Gastroesophageal sphincter (tissue), 3 donors: ENCODE data around the gene BAZ2B.

Source experiments
- EP300 ChIP-seq: sonication (generic); formaldehyde crosslinking; IDR thresholded peaks from one replicate; pipeline ENCODE4 v1.6.1; 2017; ENCODE audit warnings: antibody characterized with exemption, mild to moderate bottlenecking
- POLR2A ChIP-seq, 2 donors: fragments of 450-650 bp; IDR thresholded peaks; one replicate each; pipeline ENCODE4 v1.6.1; 2017; ENCODE audit warnings: antibody characterized with exemption in 2 of 2, mild to moderate bottlenecking in 2 of 2, moderate library complexity in 1 of 2
- POLR2AphosphoS5 ChIP-seq: sonication (generic); formaldehyde crosslinking; IDR thresholded peaks from one replicate; pipeline ENCODE4 v1.6.1; 2017; ENCODE audit warnings: antibody characterized with exemption
- TF ChIP-seq, protein P1 (sequence below), 4 experiments: fragments of 200-600 bp in 2 of 4; fragments of 450-650 bp in 2 of 4; sonication (generic) in 1 of 4; IDR thresholded peaks; one replicate each; pipeline ENCODE4 v1.5.1; 2017 to 2019; ENCODE audit warnings: antibody characterized with exemption in 4 of 4, mild to moderate bottlenecking in 2 of 4, moderate library complexity in 2 of 4

DNA sequence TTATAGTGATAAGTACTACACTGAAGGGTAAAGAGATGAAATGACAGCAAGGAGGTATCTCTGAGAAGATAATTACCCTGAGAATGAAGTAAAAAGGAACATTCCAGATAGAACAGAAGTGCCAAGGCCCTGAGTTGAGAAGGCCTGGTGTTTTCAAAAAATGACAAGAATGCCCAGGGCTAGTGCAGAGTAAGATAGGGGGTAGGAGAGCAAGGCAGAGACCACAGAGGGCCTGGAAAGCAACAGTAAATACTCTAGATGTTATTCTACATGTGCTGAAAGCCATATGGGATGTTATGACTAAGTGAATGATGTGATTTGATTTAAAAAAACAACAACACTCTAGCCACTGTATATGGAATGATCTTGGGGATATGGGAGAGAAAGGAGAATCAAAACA, 52.3 kb downstream of the BAZ2B start:
- TF ChIP-seq POLR2A (IDR thresholded peaks at IDR 0.05), result no peak
- TF ChIP-seq, protein P1, sequence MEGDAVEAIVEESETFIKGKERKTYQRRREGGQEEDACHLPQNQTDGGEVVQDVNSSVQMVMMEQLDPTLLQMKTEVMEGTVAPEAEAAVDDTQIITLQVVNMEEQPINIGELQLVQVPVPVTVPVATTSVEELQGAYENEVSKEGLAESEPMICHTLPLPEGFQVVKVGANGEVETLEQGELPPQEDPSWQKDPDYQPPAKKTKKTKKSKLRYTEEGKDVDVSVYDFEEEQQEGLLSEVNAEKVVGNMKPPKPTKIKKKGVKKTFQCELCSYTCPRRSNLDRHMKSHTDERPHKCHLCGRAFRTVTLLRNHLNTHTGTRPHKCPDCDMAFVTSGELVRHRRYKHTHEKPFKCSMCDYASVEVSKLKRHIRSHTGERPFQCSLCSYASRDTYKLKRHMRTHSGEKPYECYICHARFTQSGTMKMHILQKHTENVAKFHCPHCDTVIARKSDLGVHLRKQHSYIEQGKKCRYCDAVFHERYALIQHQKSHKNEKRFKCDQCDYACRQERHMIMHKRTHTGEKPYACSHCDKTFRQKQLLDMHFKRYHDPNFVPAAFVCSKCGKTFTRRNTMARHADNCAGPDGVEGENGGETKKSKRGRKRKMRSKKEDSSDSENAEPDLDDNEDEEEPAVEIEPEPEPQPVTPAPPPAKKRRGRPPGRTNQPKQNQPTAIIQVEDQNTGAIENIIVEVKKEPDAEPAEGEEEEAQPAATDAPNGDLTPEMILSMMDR (IDR thresholded peaks at IDR 0.05), result no peak
- no peak for TF ChIP-seq POLR2AphosphoS5
- no peak for TF ChIP-seq EP300
